GM19452 (cell line): Measurements from ENCODE around the gene DAO.

Source experiments
- ATAC-seq: cut with Tn5 transposase; IDR thresholded peaks from one replicate; pipeline ENCODE4 v1.9.1; 2021; ENCODE audit not compliant: unreplicated experiment

Gene DAO

GRCh38 chr12:108918206-108918605 is 38.3 kb downstream of the DAO start:
- no peak for ATAC-seq

- no peak for ATAC-seq
These were observed 39.2 kb downstream of the DAO start for GRCh38 chr12:108918960-108919642.

GRCh38 chr12:108921946-108922345 is 42.1 kb downstream of the DAO start:
- no peak for ATAC-seq

GRCh38 chr12:108922918-108923317 is 43.0 kb downstream of the DAO start:
- ATAC-seq = no peak

- ATAC-seq = no peak
These were observed 48.8 kb downstream of the DAO start for GRCh38 chr12:108928695-108929094.

GRCh38 chr12:108930155-108930554 is 50.3 kb downstream of the DAO start:
- no peak for ATAC-seq

GRCh38 chr12:108930756-108931155 is 50.9 kb downstream of the DAO start:
- ATAC-seq = no peak

- no peak for ATAC-seq
These were observed 54.1 kb downstream of the DAO start for GRCh38 chr12:108933949-108934348.

GRCh38 chr12:108935159-108935763 is 55.4 kb downstream of the DAO start:
- no peak for ATAC-seq

GRCh38 chr12:108938247-108938924 is 58.5 kb downstream of the DAO start:
- ATAC-seq = no peak

- no peak for ATAC-seq
These were observed 59.7 kb downstream of the DAO start for GRCh38 chr12:108939594-108939993.

- no peak for ATAC-seq
These were observed 60.2 kb downstream of the DAO start for GRCh38 chr12:108940138-108940537.

- ATAC-seq = no peak
These were observed 67.2 kb downstream of the DAO start for GRCh38 chr12:108947097-108947496.

GRCh38 chr12:108948367-108948766 is 68.5 kb downstream of the DAO start:
- ATAC-seq = no peak

- ATAC-seq = no peak
These were observed 70.1 kb downstream of the DAO start for GRCh38 chr12:108949976-108950375.
